Activated CD4-positive, alpha-beta T cell treated with anti-CD3 and anti-CD28 coated beads, Interleukin-2, amount 50 U/mL, for 1 hour (primary cell): ENCODE data around the gene ANGPTL2.

Source experiments
- DNase-seq: peaks from one replicate; pipeline ENCODE4 v3.0.0-alpha.2; 2020

Gene ANGPTL2

DNA sequence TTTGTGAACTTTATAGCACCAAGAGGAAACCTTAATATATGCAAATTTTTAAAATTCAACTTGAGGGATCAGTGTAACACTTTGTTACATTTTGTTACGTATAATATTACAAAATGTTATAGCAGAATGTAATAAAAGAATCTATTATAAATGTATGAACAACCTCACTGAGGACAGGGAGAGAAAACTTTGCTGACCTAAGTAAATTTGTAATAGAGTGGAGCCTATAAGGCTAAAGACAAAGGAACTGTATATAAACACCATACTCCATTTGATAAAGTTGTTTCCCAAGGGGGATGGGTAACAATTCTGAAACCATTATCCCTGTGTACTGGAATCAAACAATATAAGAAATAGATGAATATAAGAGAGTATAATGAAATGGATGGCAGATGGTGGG, 77.3 kb downstream of the ANGPTL2 start:
- no peak for DNase-seq

DNA sequence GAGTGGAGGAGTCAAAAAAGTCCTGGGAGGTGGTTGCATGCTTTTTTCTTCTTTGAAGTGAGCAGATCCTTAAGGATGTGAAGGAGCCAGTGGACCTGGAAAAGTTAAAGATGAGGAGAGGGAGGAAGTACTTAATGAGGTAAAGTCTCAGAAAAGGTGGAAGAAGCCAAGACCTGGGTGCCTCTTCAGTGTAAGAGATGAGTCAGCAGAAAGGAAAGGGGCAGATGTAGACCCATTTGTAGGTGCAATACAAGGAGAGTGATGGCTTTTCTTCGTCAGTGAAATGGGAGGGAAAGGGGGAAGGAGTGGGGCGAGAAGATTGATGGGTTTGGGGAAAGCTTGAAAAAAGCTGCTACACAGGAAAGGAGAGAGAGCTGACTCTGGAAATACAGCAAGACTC, 82.9 kb downstream of the ANGPTL2 start:
- DNase-seq: no peak

DNA sequence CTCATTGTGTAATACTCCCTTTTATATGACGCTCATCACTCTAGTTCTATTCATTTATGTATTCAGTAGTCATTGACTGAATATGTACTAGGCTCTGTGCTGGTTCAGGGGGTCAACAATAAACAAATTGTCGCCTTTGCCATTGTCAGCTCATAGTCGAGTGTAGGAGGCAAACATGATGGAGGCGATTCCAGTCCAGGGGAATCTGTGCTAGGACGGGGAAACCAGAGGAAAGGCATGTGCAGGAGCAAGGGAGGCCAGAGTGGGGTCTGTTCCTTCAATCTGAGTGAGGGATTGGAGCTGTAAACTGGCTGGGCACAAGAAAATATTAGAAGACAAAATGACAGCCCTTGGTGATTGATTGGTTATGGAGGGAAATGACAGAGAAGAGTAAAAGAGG, 83.9 kb downstream of the ANGPTL2 start:
- DNase-seq: no peak
